Ramos (cell line): ENCODE results near the gene ADAM8.

Source experiments
- in situ Hi-C: fragments of 300-500 bp; cut with MboI; formaldehyde crosslinking; loops from one replicate; pipeline ENCODE4 v1.14.3; 2022; ENCODE audit warnings: low sequenced_read_pairs; ENCODE audit not compliant: unreplicated experiment

Gene ADAM8

GRCh38 chr10:133253361-133253955 is 23.2 kb downstream of the ADAM8 start:
- in situ Hi-C loops, result no loop called here

- in situ Hi-C loops, result no loop called here
Observed at GRCh38 chr10:133252223-133252552, 24.5 kb downstream of the ADAM8 start.

GRCh38 chr10:133251388-133252222 is 25.1 kb downstream of the ADAM8 start:
- in situ Hi-C loops, result no loop called here

GRCh38 chr10:133249975-133250754 is 26.5 kb downstream of the ADAM8 start:
- in situ Hi-C loops, result no loop called here

GRCh38 chr10:133249094-133249780 is 27.4 kb downstream of the ADAM8 start:
- in situ Hi-C loops, result no loop called here

- in situ Hi-C loops, result no loop called here
Observed at GRCh38 chr10:133248334-133248715, 28.3 kb downstream of the ADAM8 start.

- in situ Hi-C loops, result no loop called here
Observed at GRCh38 chr10:133247681-133248333, 28.9 kb downstream of the ADAM8 start.

- in situ Hi-C loops, result no loop called here
Observed at GRCh38 chr10:133246236-133246626, 30.4 kb downstream of the ADAM8 start.

- in situ Hi-C loops, result no loop called here
Observed at GRCh38 chr10:133245439-133246235, 31.0 kb downstream of the ADAM8 start.

- in situ Hi-C loops, result no loop called here
Observed at GRCh38 chr10:133243593-133243992, 33.1 kb downstream of the ADAM8 start.

- in situ Hi-C loops, result no loop called here
Observed at GRCh38 chr10:133242611-133243356, 33.9 kb downstream of the ADAM8 start.

- in situ Hi-C loops, result no loop called here
Observed at GRCh38 chr10:133241501-133242205, 35.0 kb downstream of the ADAM8 start.

- in situ Hi-C loops, result no loop called here
Observed at GRCh38 chr10:133239990-133240389, 36.7 kb downstream of the ADAM8 start.

- in situ Hi-C loops, result no loop called here
Observed at GRCh38 chr10:133238466-133238804, 38.2 kb downstream of the ADAM8 start.

GRCh38 chr10:133237588-133238465 is 38.8 kb downstream of the ADAM8 start, which contains the start of gene VENTX:
TSS of gene VENTX (plus strand) at chr10:133237855. CDS start at chr10:133237915, 60 bp downstream.
- in situ Hi-C loops, result no loop called here

GRCh38 chr10:133237241-133237587 is 39.5 kb downstream of the ADAM8 start:
- in situ Hi-C loops, result no loop called here
